HS-27A (cell line): ENCODE results near the gene OR7D2.
"Not testable (repeated sequence)": the region's sequence is repeated elsewhere in the genome, so short reads cannot be mapped to it uniquely, and the experiment has no call there.

ENCODE experiments used
- DNase-seq: peaks from one replicate; pipeline ENCODE4 v3.0.0-alpha.2; 2012; ENCODE audit warnings: low read depth, missing footprints

Gene OR7D2

DNA sequence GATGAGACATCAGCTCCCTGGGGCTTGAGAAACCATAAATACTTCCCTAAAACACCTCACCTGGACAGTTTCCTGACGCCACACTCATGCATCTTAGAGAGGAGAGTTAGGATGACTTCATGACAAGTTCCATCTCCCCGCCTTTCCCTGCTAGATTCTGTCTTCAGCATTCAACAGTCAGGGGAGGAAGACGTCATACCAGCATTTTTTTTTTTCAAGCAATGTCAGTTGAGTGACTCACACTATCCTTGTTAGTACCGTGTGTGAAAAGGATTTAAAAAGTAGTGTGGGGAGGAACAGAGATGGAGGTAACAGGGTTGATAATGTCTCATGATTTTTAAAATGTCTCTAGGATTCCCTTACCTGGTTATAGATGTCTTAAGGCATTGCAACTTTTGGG lies at the start of gene OR7D2:
Gene OR7D2 (plus strand): TSS at position 79 of the 400 bp plus-strand sequence. CDS start 6,803 bp downstream, outside the sequence.
- DNase-seq, result no peak

DNA sequence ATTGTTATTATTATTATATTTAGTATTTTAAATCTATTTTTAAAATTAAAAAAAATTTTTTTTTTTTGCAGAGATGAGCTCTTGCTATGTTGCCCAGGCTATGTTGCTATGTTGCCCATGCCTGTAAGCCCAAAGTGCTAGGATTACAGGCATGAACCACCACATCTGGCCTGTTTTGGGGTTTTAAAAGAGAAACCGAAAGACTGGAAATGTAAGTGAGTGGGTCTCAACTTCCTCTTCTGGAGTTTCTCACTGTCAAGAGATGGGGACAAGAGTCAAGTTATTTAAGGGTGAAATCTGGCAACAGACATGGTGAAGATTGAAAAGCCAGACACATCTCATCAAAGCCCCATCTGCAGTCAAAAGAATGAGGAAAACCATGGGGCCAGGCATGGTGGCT lies 47.8 kb upstream of the OR7D2 start:
- DNase-seq, result no peak

DNA sequence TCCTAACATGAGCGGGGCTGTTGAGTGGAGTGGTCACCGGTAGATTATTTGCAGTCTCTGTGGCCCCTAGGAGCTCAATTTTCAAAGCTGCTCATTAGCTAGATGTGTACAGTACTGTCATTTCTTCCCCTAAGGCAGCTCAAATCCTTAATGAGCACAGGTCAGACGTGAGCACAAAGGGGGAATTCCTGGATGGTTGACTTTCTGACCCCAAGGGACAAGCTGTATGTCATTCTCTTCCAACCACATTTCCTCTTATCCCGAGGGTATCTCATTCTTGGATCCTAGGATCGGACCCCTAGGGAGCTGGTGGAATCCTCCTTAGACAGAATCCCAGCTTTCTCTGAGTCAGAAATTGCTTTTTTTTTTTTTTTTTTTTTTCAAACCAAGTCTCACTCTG lies 46.4 kb upstream of the OR7D2 start:
- no peak for DNase-seq

DNA sequence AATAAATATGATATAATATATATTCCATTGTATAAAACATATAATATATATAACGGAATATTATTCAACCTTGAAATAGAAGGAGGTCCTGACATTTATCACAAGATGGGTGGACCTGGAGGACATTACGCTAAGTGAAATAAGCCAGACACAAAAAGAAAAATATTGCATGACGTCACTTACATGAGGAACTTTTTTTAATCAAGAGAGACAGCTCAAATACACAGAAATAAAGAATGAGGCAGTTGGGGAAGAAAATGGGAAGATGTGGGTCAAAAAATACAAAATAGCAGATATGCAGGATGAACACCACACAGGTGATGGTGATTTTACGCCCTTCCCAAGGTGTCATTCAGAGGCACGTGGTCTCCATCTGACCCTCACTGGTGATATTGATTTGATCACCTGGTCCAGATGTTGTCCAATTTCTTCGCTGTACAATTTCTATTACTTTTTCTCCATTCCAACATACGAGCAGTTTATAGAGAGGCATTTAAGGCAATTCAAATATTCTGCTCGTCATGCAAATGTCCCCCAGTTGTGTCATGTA lies 39.1 kb upstream of the OR7D2 start:
- DNase-seq, result peak; percentile 14

DNA sequence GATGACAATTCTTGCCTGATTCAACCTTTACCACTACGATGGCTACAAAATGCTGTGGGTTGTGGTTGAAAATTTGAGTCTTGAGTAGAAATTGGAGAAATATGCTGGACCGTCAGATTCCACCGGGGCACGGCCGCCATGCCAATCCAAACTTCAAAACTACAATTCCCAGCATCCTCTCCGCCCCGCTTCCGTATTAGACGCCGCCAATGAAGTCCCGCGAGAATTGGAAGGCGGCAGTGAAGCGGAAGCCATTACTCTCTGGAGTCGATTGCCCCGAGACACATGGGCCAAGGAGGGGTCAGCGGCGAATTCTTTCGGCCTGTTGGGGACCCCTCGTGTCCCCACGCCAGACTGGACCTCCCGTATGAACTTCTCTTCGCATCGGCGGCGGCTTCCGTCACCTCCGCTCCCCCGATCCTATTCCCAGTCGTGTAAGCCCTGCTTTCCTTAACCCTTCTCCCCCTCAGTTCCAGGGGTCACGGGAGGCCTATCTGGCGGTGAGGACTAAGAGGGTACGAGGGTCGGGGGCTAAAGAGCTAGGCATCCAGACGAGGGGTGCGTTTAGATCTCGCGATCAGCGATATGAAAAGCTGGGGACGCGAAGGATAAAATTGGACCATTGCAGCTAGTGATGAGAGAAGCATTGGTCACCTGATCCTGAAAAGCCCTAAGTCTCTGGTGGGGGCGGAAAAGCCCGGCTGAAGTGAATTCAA lies 38.5 kb upstream of the OR7D2 start, which contains the start of gene ZNF317:
Gene ZNF317 (plus strand): TSS at position 239 of the 716 bp plus-strand sequence. CDS start 15,620 bp downstream, outside the sequence.
- peak; percentile 79 for DNase-seq

DNA sequence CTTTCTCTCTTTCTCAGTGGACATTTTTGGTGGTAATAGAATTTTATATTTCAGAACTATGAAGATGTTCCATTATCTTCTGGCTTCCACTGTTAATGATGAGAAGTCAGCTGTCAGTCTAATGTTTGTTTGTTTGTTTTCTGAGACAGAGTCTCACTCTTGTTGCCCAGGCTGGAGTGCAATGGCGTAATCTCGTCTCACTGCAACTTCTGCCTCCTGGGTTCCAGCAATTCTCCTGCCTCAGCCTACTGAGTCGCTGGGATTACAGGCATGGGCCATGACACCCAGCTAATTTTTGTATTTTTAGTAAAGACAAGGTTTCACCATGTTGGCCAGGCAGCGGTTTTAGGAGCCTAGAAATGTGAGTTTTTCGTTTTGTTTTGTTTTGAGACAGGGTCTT lies 33.9 kb upstream of the OR7D2 start:
- no peak for DNase-seq

GRCh38 chr19:9146882-9147281 lies 31.9 kb upstream of the OR7D2 start:
- no peak for DNase-seq

- no peak for DNase-seq
Measured at GRCh38 chr19:9148697-9149096, 30.1 kb upstream of the OR7D2 start.

DNA sequence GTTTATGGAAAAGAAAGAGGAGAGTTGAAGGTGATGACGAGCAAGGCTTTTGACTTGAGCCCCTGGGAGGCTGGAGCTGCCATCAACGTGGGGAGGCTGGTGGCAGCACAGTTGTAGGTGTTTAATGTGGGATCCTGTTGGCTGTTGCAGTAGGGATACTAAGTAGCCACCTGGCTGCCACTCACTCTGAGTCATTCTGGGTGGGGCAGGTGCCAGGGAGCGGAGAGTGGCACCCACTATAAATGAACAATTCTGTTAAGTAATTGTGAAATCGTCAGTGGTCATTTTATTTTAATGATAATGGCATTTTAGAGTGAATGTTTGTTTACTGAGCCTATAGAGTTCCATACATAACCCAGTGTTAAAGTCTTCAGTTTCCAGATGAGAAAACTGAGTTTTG lies 28.8 kb upstream of the OR7D2 start:
- no peak for DNase-seq

DNA sequence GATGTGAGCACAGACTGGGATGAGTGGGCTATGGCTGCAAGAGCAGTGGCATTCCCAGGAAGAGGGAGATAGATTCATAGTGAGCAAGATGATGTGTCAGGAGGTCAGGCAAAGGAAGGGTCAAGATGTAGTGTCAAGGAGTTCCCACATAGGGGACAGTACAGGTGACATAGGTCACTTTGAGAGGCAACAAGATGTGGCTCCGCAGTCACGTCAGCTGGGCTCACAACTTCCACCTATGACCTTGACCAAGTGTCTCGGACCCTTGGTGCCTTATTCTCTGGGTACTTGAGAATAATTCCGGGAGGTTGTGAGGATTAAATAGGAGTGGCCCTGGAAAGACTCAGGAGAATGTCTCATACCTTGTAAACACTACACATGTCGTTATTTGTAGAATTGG lies 28.1 kb upstream of the OR7D2 start:
- DNase-seq, result no peak

- no peak for DNase-seq
Measured at GRCh38 chr19:9151367-9151766, 27.4 kb upstream of the OR7D2 start.

DNA sequence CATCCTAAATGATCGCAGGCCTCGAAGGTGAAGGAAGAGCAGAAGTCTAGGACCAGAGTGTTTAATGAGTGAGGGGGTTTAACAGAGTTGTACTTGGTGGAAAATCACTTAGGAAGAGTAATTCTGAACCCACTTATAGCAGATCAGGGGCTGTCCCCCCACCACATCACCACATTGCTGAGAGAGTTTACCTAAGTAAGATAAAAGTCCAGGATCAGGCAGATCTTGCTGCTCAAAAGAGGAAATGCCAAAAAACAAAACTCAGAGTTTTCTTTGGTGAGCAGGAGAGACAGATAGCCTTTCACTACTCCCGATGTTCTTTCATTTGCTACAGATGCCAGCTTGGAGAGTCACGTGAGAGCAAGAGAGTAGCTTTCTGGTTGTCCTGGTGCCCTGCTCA lies 23.2 kb upstream of the OR7D2 start:
- DNase-seq, result no peak

DNA sequence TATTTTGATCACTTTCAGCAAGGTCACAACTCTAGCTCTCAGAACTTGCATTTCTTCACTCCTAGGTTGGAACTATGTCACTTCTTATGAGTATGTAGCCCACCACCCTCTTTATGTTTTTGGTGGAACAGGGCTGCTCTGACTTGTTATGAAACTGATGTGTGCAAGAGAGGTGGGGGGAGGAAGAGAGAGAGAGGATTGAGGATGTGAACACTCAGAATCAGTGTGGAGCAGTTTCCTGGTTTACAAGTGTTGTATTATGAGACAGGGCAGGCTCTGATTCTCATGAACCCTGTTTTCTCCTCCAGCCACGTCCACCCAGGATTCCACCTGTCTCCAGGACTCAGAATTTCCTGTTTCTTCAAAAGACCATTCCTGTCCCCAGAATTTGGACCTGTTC lies 22.5 kb upstream of the OR7D2 start:
- no peak for DNase-seq

DNA sequence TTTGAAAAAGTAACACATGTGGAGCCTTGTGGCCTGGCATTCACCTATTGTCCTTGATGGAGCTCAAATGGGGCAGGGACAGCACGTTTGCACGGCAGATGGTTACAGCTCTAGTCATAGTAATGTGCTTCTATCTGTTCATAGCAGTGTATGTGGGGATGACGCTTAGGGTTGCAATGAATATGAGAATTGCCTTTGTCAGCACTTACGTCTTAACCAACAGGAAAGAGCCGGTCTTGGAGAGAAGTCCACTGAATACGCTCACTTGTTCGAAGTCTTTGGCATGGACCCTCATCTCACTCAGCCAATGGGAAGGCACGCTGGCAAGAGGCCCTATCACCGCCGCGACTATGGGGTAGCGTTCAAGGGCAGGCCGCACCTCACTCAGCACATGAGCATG lies 18.9 kb upstream of the OR7D2 start:
- no peak for DNase-seq

DNA sequence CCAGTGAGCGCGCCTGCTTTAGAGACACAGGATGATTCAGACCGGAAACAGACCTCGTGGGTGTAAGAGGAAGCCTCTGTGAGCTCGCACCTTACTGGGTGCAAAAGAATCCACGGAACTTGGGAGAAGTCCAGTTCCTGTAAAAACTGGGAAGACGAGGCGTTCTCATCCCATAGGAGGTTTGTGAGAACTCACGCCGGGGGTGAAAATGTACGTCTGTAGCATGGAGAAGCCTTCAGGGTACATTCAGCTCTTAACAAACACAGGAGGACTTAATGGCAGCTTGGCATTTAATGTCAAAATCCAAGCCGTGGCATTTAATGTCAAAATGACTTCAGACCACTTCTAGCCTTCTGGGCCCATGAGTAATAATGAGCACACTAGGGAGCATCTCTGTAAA lies 17.4 kb upstream of the OR7D2 start:
- DNase-seq, result no peak

- DNase-seq, result no peak
Measured at GRCh38 chr19:9165261-9165660, 13.5 kb upstream of the OR7D2 start.

DNA sequence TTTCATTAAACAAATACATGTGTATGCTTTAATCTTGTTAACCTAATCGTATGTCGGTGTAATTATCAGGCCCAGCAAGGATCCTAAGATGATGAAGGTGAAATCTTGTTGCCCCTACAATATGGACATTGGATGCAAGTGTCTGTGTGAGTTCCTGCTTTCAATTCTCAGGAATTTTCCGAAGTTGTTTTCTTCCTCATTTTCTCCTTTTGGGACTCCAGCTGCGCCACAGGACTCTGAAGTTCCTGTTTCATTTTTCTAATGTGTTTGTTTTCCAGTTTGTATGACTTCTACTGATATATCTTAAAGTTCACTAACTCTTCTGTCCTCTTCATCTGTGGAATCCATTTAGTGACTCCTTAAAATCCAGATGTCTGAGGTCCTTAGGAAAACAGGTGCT lies 11.9 kb upstream of the OR7D2 start:
- no peak for DNase-seq

- DNase-seq, result no peak
Measured at GRCh38 chr19:9171393-9171991, 7.3 kb upstream of the OR7D2 start.

GRCh38 chr19:9175326-9175725 lies 3.5 kb upstream of the OR7D2 start:
- DNase-seq, result no peak

DNA sequence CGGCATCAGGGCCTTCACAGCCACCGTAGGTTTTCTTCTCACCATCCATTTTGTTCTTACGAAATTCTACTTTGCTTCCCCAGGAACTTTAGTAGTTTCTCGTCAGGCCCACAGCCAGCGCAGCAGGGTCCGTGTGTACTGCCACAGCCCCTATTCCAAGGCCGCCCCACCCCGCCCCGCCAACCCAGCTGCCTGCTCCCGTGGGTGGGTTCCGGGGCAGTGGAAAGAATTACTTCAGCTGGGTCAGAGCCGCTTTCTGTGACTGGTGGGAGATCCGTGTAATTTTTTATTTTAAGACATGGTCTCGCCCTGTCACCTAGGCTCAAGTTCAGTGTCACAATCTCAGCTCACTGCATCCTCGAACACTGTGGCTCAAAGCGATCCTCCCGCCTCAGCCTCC lies 4.2 kb downstream of the OR7D2 start:
- no peak for DNase-seq

DNA sequence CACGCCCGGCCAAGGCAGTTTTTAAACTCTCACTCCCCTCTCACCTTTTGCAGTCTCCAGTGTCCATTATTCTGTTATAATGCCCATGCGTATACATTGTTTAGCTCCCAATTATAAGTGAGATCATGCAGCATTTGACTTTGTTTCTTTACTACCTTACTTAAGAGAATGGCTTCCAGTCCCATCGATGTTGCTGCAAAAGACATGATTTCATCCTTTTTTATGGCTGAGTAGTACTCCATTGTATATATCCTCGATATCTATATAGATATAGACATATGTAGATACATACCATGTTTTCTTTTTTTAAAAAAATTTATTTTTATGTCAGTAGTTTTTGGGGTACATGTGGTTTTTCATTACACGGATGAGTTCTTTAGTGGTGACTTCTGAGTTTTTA lies 8.4 kb downstream of the OR7D2 start:
- no peak for DNase-seq

DNA sequence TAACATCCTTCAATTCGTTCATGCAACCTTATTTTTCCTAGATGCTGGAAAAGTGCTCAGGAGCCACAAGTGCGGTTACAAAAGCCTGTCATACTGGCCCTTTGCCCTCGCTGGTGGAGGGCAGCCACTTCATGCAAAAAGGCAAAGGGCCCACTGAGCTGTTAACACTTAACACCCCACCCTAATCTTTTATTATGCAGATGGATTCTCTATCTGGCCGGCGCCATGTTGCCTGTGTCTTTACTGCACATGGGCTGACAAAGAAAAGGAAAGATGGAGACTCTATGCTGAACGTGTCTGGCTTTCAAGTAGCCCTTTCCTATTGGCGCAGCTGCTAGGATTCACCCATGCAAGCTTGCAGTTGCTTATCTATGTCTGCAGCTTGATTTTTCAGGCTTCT lies 10.8 kb downstream of the OR7D2 start:
- DNase-seq, result no peak

- not testable (repeated sequence) for DNase-seq
Measured at GRCh38 chr19:9198044-9198443, 19.3 kb downstream of the OR7D2 start.
